DND-41 (cell line): ENCODE data around the gene USP6.

Experiments used
- CTCF ChIP-seq: IDR thresholded peaks from 2 replicates; pipeline ENCODE4 v1.5.1; 2012; ENCODE audit warnings: borderline replicate concordance, low read length, moderate library complexity, mild to moderate bottlenecking; ENCODE audit not compliant: poor library complexity, severe bottlenecking; ENCODE audit errors: extremely low read depth
- EZH2 ChIP-seq: IDR thresholded peaks from 3 replicates; pipeline ENCODE4 v1.6.1; 2012; ENCODE audit warnings: borderline replicate concordance, low read depth, mild to moderate bottlenecking, moderate library complexity, low read length, inconsistent platforms; ENCODE audit not compliant: severe bottlenecking

- TF ChIP-seq EZH2 (no peak), CTCF (no peak)
Measured at GRCh38 chr17:5209396-5209795, 93.6 kb downstream of the USP6 start.
